K562 (cell line): Measurements from ENCODE around the gene TMEM163.

ENCODE experiments used
- ATF3 ChIP-seq, 2 experiments: fragments of 450-650 bp in 1 of 2; sonication (generic) in 1 of 2; formaldehyde crosslinking in 1 of 2; IDR thresholded peaks in 1 of 2; conservative IDR thresholded peaks in 1 of 2; 2 replicates each; pipeline versions ENCODE4 v1.6.1 to v1.8.1; 2016 to 2023; ENCODE audit warnings: mild to moderate bottlenecking in 2 of 2, moderate library complexity in 2 of 2, inconsistent platforms in 1 of 2, missing genetic modification reagents in 1 of 2
- CHD2 ChIP-seq: IDR thresholded peaks from 2 replicates; pipeline ENCODE4 v1.6.1; 2011; ENCODE audit warnings: low read depth, low read length
- EP300 ChIP-seq: IDR thresholded peaks from 2 replicates; pipeline ENCODE4 v1.6.1; 2012; ENCODE audit warnings: low read length, improper control_type of control experiment
- GTF2F1 ChIP-seq: IDR thresholded peaks from 2 replicates; pipeline ENCODE4 v1.6.1; 2011; ENCODE audit warnings: low read depth, low read length, improper control_type of control experiment
- KAT8 ChIP-seq: fragments of 450-650 bp; IDR thresholded peaks from 2 replicates; pipeline ENCODE4 v1.6.1; 2016; ENCODE audit warnings: low read depth, mild to moderate bottlenecking
- LCOR ChIP-seq: sonication (generic); formaldehyde crosslinking; IDR thresholded peaks from 2 replicates; pipeline ENCODE4 v1.8.0; 2022; ENCODE audit warnings: mild to moderate bottlenecking, missing genetic modification reagents
- MAFK ChIP-seq: IDR thresholded peaks from 2 replicates; pipeline ENCODE4 v1.6.1; 2011; ENCODE audit warnings: low read length, improper control_type of control experiment
- SPI1 ChIP-seq: IDR thresholded peaks from 2 replicates; pipeline ENCODE4 v1.6.1; 2011; ENCODE audit warnings: low read depth, low read length, control low read depth, borderline replicate concordance
- TAF1 ChIP-seq: IDR thresholded peaks from 2 replicates; pipeline ENCODE4 v1.6.1; 2011; ENCODE audit warnings: mild to moderate bottlenecking, low read length, moderate library complexity; ENCODE audit not compliant: insufficient read depth, control insufficient read depth, severe bottlenecking; ENCODE audit errors: extremely low read depth

GRCh38 chr2:134440336-134440909 is 278.4 kb downstream of the TMEM163 start:
- TF ChIP-seq MAFK (no peak), SPI1 (no peak), ATF3 (IDR thresholded peaks at IDR 0.05) (no peak), ATF3 (CRISPR knock-in tag; conservative IDR thresholded peaks at IDR 0.05) (no peak), TAF1 (no peak), LCOR (CRISPR knock-in tag) (no peak), EP300 (no peak), CHD2 (no peak), KAT8 (no peak), GTF2F1 (no peak)
